Activated CD4-positive, CD25-positive, alpha-beta regulatory T cell treated with anti-CD3 and anti-CD28 coated beads, Interleukin-2, amount 50 U/mL, for 72 hours (primary cell): ENCODE data around the gene NEDD8.

Source experiments
- DNase-seq: peaks from one replicate; pipeline ENCODE4 v3.0.0; 2021

The NEDD8 gene

DNA sequence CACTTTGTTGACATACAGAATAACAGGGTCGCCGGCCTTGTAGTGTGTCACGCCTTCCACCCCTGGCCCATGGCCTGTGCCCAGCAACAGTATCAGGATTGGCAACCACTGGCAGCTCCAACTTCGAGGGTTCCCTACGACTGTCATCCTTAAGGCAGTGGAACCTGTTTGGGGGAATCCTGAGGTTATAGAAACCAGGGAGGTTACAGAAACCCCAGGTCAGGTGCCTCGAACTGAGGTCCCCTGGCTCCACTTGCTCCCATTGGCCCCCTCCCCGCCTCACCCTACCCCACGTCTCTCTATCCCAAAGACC lies 37.3 kb downstream of the NEDD8 start:
- no peak for DNase-seq

DNA sequence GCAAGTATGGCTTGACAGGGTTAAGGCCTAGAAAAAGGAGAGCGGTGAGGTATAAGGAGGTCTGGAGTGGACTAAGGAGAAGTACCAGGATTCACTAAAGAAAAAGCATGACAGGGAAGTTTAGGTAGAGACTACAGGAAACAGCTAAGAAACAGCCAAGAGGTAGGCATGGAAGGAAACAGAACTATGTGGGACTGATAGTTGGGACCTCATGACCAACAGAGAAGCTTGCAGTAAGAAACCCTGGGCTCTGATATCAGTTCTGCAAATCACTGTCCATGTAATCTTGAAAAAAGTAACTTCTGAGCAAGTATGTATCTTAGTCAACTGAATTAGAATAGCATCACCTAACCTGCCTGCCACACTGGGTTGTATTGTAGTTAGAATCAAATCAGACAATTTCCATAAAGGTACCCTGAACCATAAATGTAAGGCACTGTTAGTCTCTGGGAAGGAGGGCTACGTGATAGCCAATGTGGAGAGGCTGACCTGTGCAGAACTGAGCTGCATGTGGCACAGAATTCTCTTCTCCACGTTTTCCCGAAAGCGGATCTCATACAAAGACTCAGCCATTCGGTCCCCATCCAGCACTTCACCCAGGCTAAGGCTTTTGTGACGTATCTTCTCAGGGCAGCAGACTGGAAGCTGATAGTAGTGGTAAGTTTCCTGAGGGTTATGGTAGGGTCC lies 37.8 kb downstream of the NEDD8 start:
- no peak for DNase-seq

DNA sequence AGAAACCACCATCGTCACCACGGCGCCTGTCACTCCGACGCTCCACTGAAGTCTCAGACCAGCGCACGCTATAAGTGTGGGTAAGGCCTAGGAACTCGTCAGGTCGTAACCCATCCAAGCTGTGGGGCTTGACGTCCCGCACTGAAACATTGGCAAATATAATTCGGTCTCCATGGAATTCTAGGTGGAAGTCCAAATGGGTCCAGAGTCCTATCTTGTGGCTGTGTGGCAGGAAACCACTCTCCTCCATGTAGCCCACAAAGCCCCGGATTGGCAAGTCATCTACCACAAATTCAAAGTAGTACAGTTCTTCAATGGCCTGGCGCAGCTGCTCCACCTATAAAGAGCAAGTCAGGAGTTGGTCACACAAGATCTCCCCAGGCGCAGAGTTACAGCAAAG lies 39.2 kb downstream of the NEDD8 start:
- no peak for DNase-seq

DNA sequence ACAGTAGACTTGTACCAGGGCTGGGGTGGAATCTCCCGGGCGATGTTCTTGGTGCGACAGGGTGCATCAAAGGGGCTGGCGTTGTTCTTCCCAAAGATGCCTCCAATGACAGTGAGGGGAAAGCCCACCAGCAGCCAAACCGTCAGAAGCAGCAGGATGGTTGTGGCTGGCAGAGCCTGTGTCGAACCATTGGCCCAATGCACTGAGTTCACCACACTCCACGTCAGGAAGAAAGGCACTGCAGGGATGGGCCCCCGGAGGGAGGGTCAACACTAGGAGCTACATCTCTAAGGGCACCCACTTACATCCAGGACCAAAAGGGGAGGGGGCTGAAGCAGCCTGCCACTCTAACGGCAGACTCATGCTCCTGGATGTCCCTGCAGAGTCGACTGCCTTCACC lies 41.8 kb downstream of the NEDD8 start:
- DNase-seq = no peak

DNA sequence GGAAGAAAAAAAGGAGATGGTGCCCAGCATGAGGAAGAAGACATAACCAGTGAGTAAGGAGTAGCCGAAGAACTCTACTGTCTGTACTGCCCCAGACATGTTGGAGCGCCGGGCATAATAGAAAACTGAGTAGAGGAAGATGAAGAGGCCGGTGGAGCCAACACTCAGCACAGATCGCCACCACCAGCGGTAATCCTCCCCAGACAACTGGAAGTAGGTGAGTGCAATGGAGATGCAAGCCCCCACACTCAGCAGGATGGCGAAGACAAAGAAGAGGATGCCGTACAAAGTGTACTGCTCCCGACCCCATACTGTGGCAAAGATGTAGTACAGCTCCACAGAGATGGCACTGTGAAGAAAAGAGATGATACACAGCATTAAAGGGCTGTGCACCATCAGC lies 42.7 kb downstream of the NEDD8 start:
- DNase-seq = no peak

DNA sequence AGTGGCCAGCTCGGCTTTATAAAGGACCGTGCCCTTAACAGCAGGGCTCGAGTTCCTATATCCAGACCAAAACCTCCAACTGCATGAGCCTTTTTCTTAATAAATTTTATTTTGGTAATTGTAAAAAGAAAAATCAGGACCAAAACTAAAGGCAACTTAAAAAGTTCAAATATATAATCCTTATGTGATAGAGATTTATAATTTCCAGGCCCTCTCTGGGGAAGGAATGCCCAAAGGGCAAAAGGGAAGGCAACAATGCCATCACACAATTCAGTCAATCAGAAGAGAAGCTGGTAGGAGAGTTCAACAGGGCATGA lies 43.1 kb downstream of the NEDD8 start:
- no peak for DNase-seq

DNA sequence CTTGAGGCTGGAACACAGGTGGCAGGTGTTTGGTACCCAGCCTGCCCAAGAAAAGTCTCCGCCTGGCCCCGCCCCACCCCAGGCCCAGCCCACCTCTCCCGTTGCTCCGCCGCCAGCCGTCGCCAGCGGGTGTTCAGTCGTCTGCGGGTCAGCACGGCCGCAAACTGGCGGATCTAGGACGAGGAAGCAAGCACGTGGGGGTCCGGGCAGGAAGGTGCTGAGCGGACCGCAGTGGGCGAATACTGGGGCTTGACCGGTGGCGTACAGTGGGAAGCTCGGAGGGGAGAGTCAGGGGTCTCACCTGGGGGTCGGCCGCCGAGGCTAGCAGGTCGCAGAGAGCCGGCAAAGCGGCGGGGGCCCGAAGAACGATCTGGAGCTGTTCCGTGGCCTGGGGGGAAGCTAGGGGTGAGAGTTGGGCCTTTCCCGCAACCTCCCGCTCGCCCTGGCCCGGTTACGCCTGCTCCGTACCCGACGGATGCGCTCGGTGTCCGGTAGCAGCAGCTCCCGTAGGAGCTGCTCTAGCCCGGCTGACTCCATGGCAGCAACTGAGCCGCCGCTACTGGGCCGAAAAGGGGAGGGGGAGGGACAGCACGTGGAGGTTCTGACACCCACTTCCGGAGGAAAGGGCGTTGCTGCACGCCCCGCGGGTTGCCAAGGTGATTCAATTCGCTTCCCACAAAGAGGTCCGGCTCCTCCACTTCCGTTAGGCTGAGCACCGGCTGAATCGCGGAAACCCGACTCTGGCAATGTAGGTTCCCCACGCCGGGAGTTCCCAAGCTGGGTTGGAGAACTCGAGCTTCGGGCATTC lies 43.7 kb downstream of the NEDD8 start, which contains the start of gene IPO4:
Gene IPO4, minus strand, starts transcription at position 566 of the 808 bp plus-strand sequence. Its CDS starts 29 bp downstream, at position 537.
- peak; percentile 87 for DNase-seq

DNA sequence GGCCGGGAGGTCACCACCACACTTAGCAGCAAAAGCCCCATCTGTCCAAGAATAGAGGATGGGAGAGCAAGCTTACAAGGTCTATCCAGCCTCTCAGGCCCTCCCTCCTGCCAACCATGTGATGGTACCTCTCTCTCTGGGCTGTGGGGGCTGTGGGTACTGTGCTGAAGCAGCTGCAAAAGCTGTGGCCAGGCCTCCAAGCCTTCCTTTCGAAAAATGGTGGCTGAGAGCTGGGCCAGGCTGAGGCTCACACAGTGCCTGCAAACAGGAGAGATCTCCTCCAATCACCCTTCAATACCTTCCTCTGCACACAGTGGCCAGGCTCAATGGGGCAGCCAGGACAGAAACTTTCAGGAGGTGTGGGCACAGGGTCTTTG lies 44.6 kb downstream of the NEDD8 start:
- DNase-seq = no peak

DNA sequence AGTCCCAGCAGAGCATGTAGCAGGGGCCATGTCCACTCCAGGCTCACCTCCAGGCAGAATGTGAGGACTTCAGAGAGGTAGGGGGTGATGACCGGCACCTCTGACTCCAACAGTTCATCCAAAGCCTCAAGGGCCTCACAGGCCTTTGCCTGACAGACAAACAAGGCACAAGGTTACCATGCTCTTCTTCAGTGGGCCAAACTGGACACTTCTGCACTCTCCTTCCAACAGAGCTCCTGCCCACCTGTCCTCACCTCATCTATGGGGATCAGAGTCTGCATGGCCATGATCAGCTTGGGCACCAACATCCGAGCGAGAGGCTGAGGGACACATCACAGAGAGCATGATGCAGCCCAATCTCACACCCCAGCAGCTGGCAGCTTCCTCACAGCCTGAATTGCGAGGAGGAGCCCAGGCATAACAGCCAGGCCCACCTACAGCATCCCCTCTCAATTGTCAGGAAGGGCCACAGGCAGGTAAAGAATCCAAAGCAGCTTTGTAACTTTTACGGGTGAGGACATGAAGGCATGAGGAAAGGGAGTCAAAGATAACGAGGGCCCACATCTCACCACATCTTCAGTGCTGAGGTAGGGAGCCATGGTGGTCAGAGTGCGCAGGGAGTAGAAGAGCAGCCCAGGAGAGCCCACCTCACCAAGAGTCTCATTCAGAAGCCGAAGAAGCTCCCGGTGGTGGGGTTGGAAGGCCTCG lies 45.2 kb downstream of the NEDD8 start:
- no peak for DNase-seq

DNA sequence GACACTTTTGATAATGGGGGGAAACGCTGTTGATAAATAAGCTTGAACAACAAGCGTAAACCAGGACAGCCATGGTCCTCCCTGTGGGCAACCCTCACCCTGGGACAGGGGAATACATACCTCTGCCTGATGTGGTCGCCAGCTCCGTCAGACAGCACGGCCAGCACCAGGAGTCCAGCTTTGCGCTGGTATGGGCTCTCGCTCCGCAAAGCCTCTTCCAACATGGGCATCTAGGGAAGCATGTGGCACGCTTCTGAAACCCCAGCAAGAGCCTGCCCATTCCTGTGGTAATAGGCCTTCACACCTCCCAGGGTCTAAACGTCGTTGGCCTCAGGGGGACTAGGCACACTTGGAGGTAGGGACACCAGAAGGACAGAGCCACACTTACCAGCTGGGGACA lies 46.4 kb downstream of the NEDD8 start:
- no peak for DNase-seq

DNA sequence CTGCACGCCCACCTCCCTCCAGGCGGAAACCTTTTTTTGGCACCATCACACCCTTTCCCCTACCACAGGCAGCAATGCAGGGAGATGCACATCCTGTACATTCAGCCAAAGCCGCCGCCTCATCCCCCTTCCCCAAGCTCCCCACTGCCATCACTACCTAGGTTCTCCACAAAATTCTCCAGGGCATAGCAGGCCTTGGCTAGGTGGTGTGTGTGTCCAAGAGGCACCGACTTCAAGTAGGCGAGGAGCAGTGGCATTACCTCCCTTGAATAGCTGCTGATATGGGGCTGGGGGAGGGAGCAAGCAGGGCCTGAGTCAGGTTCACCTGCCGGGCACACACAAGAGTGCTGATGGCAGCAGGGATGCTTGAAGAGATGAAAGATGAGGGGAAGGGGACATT lies 47.1 kb downstream of the NEDD8 start:
- DNase-seq = no peak

DNA sequence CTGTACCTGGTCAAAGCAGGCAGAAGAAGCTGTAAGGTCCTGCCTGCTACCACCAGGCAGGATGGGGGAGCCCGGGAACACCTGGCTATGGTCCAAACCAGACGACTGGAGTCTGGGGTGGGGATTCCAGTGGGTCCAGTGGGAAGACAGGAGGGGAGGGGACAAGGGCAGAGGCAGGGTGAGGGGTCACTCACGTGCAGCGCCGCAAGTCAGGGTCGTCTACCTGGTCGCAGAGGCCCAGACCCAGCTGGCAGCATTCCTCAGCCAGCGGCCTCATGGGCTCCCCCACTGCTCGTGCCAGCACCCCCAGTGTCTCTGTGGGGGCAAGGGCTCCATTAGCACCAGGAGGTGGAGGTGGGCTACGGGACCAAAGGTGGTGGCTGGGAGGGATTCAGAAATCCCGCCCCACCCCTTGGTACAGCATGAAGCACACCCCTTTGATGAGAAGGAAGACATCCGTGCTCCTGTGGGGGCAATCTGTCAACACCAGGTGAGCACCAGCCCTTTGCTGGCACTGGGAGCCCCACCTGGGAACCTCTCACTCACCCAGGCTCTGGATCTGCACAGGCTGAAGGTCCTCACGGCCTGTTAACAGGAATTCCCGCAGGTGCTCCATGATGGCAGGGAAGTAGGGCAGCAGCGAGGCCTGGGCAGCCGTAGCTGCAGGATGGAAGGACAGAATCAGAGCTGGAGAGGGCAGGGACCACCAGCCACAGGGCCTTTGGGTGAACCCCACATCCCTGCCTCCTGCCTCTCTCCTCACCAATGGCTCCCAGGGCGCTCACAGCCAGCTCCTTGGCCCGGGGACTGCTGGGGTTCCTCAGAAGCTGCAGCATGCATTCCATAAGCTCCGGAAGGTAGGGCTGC lies 47.8 kb downstream of the NEDD8 start:
- no peak for DNase-seq

DNA sequence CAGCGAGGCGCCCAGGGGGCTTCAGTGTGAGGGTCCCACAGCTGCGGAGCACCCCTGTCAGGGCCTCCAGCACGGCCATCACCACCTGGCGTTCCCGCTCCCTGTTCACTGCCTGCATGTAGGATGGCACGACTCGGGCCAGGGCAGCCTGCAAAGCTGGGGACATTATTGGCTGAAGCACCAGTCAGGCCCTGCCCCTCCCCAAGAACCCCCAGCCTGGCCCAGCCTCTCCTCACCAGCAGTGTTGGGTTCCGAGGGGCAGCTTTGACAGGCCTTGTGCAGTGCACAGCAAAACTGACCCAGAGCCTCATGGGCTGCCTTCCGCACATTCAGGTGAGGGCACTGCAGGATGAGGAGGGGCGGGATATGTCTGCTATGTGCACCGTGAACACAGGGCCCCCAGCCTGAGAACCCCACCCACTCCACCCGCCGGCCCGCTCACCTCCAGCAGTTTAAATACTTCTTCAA lies 49.1 kb downstream of the NEDD8 start:
- no peak for DNase-seq

DNA sequence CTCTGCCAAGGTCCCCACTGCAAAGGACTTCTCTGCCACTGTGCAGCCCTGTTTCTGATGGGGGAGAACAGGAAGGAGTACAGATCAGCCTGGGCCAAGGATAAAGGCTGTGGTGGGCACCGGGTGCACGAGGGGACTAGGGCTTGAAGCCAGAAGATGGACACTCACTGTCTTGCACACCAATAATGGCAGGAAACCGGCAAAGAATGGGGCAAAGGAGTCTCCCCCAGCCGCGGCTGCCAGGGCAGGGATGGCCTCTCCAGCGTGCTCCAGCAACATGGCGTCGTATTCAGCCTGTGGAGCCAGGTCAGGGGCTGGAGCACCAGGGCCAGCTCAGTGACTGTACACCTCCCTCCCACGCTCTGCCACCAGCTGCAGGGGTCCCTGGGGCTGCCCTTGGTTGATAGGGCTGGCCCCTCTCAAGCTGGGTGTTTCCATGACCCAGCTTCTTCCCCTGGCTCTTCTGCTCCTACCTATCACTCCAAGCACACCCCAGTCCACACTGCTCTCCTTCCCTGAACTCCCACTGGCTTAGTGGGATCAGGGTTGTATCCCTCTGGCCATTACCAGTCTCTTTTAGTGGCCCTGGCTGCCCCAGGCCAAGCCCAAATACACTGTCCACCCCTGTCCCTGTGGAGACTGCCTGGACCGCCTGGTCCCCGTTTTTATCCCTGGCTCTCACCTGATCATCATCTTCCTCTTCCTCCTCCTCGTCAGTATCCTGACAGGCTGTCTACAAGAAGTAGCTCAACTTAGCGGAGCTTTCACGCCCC lies 49.9 kb downstream of the NEDD8 start:
- no peak for DNase-seq

DNA sequence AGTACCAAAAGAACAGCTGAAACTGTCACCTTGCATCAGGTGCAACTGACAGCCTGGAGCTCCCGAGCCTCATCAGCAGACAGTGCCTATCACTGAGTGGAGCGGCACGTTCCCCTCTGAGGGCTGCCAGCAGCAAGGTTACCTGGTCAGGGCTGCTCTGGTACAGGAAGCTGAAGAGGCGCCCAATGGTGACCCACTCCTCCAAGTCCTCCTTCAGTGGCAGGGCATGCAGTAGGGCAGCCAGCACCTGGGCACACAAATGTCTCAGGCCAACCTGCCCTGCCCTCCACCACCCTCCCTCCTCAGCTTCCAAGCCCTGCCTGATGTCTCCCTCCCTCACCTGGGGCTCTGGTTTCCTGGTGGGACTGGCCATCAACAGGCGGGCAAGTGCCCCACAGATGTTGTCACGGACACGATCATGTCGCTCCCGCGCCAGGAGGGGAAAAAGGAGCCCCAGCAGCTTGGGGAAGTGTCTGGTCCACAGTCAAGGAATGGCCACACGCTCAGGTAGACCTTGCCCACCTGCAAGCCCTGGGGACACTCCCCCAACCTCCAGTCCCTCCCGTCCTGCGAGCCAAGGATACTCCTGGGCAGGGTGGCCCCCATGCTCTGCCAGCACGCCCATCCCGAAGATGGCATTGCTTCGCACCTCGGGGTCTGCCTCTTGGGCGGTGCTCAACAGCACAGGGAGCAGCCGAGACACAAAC lies 50.6 kb downstream of the NEDD8 start:
- DNase-seq = no peak

DNA sequence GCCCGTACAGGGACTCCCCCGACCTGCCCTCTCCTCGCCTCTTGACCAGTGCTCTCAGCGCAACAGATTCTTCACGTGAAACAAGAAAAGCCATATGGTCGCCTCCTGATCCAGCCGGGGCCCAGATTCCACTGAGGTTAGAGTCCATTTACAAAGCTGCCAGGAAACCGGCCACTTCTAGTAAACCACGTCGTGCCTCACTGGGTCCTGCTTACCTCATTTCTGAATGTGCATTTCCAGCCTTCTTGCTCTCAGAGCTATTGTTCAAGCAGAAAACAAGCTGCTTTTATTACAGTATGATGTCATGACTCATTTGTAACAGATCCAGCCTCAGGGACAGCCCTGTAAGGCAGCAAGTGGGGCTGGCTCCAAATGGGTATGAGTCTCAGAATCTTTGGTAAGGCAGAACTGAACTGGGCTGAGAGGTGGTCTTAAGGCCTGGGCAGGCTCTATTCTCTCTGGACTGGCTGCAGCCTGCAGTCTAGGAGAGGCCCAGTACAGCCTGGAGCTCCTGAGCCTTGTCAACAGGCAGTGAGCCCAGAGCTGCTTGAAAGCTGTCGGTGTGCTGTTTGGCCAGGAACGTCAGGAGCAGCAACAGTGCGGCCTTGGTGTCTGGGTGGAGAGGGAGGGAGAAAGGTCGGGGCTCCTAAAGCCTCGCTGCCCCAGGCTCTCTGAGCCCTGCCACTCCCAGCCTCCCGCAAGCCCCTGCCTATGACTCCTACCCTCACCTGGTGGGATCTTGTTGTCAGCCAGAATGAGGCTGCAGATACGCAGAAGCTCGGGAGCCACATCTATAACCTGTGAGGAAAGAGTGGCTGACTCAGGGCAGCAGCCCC lies 52.0 kb downstream of the NEDD8 start:
- DNase-seq = no peak

DNA sequence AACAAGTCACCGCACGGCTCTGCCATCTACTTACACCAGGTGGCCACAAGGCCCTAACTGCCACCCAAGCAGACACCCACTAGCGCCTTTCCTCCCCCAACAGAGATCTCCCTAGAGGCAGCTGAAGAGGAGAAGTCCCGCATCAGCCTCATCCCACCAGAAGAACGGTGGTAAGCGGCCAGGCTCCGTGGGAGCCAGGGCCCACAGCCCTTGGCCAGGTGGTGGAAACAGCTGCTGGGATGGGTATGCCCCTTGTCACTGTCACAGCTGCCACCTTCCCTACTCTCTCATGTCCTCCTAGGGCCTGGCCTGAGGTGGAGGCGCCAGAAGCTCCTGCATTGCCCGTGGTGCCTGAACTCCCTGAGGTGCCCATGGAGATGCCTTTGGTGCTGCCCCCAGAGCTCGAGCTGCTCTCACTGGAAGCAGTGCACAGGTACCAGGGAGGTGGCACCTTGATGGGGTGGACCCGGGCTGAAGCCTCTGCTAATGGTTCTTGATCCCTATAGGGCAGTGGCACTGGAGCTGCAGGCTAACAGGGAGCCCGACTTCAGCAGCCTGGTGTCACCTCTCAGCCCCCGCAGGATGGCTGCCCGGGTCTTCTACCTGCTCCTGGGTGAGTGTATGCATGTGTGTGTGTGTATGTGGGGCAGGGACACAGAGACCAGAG lies 52.7 kb downstream of the NEDD8 start:
- no peak for DNase-seq

DNA sequence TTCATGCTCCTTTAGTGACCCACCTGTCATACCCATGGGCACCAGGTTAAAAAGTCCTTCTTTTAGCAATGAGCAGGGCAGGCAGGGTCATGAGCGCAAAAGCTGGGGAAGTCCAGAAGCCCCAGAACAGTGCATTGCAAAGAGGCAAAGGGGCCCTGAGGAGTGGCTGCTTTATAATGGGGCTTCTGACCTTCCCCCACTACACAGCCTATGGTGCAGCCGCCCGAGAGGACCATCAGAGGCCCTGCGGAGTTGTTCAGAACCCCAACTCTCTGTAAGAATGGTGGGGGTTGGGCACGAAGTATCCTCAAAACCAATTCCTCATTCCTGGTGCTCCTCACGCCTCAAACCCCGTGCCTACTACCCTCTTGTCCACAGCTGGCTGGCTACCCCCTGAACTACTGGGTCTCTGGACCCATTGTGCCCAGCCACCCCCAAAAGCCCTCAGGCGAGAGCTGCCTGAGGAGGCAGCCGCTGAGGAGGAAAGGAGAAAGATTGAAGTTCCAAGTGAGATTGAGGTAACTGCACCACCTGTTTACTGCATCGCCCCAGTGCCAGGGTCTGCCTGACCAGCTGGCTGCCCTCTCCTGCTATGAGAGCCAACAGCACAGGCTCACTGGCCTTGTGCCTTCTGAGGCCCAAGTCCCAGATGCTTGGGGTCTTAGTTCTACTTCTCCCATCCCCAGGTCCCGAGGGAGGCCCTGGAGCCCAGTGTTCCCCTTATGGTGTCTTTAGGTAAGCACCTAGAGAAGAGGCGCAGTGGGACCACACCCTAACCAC lies 53.6 kb downstream of the NEDD8 start:
- DNase-seq = no peak

DNA sequence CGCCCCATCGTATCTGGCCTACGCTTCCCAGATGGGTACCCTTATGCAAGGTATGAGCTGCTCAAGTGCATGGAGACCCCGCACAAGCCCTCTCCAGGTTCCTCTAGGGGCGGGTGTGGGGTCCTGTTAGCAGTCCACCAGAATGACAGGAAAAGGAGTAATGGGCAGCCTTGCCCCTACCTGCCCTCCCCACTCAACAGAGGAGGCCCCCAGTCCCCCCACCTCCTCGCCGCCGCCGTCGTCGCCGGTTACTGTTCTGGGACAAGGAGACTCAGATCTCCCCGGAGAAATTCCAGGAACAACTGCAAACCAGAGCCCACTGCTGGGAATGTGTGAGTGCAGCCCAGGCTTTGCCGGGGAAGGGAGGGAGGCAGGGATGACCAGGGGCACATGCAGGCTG lies 54.3 kb downstream of the NEDD8 start:
- DNase-seq = no peak
